DMS153 treated with DMSO at 0.1 percent for 48 hours (cell line): ENCODE measurements around the gene FBXW4.
"Not testable (repeated sequence)": the region's sequence is repeated elsewhere in the genome, so short reads cannot be mapped to it uniquely, and the experiment has no call there.

Experiments used
- DNase-seq: peaks from one replicate; lab custom pipeline; 2025; ENCODE audit not compliant: unreplicated experiment; lab: John Stamatoyannopoulos, UW

FBXW4 gene

DNA sequence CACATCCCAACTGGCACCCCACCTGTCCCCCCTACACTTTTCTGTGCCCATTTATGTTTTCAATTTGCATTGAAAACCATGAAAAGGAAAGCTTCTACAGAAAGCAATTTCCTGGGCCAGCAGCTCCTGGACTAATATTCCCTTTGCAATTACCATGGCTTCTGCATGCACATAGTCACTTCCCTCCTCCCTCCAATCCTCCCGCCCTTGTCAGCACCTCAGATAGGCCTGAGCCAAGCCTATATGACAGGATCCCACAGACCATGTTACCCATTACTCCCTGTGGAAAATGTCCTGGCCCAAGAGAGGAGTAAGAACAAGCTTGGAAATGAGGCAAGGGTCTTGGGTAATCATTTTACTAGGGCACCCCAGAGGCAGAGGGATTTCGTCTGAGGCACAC, 38.1 kb downstream of the FBXW4 start:
- DNase-seq: no peak

DNA sequence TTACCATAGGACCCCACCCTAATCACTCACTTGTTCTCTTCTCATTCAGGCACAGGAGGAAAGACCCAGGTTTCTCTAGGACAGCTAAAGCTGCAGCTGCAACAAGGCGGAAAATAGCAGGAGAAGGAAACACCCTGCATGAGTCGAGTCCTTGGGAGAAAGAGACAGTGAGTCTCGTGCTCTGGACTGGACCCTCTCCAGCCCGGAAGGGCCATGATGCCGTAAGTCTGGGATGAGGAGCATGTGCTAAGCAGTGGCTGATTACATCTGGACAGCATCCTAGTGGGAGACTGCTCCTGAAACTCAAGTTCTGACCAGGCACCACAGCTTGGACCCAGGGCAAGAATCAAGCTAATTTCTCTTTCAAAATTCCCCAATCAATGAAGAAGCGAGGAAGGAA, 39.4 kb downstream of the FBXW4 start:
- DNase-seq: no peak

DNA sequence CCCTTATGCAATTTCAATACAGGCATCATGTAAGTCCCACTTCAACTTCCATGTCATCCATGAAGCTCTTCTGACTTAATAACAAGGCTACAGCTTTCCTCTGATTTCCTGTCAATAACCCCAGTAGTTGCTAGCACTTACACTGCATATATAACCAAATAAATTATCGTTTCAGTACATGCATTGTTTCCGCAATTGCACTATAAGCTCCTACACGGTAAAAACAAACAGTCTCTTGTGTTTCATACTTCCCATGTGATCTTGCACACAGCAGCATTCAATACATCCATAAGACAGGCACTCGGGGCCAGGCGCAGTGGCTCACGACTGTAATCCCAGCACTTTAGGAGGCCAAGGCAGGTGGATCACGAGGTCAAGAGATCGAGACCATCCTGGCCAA, 41.4 kb downstream of the FBXW4 start:
- no peak for DNase-seq

DNA sequence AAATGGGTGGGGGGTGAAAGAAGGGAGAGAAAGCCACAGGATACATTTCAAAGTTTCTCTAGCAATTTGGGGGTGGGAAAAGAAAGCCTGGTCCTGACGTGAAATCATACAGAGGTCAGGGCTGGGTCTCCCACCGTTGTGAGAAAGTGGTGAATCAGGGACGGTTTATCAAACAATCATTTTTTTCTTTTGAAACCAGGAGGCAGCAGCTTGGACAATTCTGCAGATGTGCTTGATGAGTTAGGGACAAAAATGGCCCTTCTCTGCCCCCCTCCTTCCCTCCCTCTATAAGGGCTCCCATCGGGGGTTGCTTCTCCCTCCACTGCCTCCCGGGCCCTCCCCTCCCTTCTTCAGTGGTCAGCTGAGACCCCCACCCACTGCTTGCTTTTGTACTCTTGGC, 43.6 kb downstream of the FBXW4 start:
- DNase-seq: no peak

DNA sequence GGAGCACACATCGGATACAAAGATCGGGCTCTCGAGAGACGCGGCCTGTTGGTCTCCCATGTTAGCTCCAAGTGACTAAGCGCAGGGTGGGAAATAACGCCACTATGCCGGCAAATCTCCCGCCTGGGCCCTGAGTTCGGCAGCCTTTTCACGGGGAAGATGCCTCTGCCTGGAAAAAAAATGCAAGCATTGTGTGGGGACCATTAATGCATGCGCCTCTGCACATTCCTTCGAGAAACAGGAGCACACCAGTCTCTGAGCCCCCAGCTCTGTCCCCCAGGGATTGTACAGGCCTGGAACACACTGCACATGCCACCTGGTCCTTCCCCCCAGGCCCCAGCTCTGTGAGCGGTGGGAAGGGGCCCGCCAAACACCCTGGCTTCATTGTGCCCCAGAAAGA, 44.1 kb downstream of the FBXW4 start:
- DNase-seq: no peak

DNA sequence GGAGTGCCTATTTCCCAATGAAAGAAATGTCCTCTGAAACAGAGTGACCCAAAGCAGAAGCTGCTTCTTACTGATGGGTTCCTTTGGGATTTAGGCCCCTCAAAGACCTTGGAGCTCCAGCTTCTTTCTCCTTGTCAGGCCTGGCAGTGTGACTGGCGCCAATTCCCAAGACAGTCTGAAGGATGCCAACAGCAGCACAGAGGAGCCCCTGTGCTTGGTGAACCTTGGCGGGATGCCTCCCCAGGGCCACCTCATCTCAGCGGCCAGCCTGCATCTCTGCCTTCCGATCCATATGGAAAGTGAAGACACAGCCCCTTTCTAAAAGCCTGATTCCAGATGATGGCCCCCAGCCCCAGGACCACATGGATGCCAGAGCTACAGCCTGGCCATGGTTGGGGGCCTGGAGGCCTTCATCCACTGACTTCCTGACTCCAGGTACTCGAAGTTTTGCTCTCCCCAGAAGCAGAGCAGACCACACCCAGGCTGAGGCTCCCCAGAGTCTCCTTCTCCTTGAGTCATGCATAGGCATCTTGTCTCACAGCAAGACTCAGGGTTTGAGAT, 45.4 kb downstream of the FBXW4 start:
- DNase-seq: no peak

DNA sequence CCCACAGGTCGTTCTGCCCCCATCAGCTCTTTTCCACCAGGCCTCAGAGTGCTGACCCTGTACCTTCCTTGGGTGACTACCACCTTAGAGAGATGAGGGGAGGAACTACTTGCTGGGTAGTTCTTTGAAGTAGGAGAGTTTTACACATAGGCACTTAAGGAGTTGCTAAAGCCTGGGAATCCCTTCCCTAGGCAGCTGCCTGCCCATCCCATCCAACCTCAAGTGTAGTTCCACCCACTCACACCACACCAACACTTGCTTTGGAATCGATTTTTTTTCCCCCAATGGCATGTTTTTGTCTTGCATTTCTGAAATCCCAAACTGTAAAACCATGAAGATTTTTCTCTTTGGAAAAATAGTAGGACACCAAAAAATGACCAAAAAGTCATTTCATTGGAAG, 47.7 kb downstream of the FBXW4 start:
- DNase-seq: no peak

DNA sequence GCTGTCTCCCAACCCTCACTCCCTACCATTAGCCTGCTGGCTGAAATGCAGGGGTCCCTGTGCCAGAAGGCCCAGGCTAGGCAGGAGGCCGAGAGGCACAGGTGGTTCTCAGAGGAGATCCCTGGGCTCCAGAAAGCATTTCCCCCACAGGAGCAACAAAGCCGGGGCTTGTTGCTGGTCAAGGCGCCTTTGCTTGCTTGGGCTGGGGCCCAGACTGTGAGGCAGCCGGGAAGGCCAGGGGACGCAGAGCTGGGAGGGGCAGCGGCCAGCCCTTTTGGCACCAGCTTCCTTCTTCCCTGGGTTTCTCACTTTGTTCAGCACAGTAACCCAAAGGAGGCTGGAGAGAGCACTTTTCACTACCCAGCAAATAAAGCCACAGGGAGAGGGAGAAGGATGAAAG, 48.6 kb downstream of the FBXW4 start:
- no peak for DNase-seq

DNA sequence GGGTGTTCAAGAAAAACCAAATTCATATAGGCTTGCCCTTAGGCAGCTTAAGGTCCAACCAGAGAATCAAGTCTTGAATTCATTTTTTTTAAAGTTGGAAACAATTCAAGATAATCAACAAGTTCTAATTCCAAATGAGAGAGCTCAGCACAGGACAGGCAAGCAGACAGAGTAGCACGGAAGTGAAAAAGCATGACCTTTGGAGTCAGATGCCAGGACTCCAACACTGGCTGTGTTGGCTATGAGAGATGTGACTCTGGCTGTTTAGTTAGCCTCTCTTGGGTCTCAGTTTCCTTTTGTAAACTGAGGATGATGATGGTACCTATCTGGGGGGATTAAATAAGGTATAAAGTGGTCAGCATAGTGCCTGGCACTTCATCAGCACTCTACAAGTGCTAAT, 49.3 kb downstream of the FBXW4 start:
- no peak for DNase-seq

DNA sequence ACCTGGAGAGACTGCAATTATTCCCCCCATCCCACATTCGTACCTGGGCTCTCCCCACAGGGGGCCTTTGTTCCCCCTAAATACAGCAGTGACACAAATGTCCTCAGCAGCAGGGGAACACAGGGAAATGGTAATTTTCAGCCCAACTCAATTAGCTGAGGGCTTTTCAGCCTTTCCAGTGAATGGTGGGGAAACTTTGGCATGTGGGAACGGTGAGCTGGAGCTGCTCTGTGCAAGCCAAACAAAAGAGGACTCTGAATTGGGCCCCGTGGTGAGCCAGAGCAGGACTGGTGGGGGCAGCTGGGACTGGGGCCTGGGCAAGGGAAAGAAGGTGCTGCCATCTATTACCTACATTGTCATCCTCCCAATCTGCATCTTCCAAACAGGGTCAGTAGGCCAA, 51.0 kb downstream of the FBXW4 start:
- no peak for DNase-seq

DNA sequence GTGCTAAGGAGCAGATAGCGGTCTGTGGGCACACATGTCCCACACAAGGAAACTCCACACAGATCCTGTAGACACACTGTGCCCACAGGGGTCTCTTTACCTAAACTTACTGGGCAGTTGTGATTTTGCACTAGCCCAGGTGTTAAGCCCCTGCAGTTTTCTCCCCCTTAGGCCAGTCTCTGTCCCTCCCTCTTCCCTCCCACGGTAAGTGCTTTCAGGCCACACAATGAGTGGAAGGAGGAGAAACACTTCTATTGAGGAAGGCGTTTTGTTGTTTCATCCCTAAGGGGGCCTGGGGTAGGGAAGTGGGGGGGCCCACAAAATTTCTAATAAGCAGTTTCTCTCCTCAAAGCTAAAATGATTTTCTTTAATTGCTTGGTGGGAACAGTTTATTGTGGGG, 51.4 kb downstream of the FBXW4 start:
- DNase-seq: no peak

DNA sequence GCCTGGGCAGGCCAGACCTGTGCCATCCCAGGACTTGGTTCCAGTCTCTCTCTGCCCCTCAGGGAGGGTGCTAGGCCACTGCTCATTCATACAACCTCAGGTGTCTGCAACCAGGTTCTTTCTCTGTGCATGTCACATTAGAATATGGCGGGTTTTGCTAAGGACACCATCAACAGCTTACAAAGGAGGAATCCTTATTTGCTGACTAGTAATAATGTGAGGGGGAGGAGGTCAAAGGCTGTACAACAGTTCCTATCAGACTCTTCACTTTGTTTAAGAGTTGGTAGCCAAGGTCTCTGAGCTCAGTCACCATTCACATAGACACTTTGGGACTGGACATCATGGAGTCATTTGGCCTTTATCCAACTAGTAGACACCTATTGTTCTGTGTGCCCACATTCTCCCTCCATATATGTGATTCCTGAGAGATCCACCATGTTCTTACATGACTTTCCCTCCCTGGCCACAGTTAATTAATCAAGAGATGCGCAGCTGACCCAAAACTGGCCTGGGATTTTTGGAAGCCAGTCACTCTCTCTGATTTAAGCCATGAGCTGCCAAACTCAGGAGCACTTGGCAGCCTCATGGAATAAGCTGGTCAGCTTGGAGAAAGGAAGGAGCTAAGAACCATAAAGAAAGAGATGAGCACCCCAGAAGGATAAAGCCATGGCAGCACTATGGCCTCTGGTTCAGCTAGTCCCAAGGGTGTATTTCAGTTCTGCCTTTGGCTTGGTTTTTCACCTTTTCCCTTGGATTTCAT, 55.6 kb downstream of the FBXW4 start:
- no peak for DNase-seq

DNA sequence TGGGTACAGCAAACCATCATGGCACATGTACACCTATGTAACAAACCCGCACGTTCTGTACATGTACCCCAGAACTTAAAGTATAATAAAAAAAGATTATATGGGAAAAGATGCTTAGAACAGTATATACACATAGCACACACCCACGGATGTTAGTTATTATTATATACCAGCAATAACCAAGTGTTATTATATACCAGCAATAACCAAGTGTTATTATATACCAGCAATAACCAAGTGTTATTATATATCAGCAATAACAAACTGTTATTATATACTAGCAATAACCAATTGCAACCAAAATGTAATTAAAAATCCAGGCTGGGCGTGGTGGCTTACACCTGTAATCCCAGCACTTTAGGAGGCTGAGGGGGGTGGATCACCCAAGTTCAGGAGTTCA, 61.5 kb downstream of the FBXW4 start:
- DNase-seq: not testable (repeated sequence)

DNA sequence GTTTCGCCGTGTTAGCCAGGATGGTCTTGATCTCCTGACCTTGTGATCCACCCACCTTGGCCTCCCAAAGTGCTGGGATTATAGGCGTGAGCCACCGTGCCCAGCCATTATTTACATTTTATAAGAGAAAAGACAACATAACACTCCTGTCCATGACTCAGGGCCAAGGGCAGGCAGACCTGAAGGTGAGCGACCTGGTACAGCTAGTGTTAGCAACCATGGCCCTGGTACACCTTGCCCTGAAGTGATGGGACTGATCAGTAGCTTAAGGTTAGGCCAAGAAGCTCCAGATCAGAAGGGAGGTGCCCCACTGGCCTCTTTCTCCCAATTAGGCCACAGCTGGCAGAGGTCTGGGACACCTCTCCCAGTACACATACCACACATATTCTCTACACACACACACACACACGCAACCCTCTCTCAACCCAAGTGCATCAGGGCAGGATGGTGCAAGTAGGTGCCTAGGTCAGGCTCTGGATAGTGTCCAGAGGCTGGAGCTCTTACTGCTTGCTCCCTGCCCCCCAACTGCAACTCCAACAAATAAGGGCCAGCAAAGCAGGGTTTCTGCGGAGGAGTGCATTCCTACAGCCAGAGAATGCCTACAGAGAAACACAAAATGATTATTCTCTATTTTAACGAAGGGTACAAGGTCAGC, 63.0 kb downstream of the FBXW4 start:
- no peak for DNase-seq

DNA sequence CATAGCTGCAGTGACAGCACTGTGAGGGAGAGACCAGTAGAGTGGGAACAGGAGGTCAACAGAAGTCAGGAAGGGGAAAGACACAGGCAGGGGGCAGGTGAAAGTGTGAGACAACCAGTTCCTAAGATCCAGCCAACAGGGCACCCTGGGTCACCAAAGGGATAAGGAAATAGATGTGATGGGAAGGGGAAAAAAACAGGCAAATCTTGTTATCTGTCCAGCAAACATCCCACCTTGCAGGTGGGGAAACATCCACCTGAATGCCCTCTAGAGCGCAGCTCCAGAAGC, 64.4 kb downstream of the FBXW4 start:
- DNase-seq: no peak

DNA sequence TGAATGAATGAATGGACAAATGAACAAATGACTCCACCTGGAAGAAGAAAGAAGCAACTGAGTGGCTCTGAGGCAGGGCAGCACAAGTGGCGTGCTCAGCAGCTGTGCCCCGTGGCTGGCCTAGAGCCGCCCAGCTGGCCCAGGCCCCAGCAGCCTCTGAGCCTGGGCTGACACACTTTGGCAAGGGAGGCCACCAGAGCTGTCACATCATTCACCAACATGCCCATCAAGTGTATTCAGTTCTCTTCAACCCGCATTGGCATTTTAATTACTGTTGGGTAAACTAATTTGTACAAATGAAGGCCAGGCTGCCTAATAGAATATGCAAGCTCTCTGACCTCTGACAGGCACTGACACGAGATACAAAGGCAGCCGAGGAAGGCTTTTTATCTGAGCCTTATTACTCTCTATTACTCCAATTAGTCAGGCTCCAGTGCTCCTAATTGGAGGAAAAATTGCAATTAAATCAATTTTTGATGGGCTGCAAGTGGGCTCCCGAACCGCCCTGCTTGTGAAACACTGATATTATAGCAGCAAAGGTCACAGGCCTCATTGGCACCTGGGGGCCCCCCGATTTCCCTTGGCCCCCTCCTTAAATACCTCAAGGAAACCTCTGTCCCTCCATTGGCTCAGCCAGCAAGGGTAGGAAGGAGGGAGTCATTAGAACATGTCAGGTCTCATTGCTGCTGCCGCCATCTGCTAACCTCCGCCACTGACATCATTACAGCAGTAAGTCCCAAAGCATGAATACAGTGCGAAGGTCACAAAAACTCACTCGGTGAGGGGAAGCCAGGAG, 64.9 kb downstream of the FBXW4 start:
- DNase-seq: no peak

DNA sequence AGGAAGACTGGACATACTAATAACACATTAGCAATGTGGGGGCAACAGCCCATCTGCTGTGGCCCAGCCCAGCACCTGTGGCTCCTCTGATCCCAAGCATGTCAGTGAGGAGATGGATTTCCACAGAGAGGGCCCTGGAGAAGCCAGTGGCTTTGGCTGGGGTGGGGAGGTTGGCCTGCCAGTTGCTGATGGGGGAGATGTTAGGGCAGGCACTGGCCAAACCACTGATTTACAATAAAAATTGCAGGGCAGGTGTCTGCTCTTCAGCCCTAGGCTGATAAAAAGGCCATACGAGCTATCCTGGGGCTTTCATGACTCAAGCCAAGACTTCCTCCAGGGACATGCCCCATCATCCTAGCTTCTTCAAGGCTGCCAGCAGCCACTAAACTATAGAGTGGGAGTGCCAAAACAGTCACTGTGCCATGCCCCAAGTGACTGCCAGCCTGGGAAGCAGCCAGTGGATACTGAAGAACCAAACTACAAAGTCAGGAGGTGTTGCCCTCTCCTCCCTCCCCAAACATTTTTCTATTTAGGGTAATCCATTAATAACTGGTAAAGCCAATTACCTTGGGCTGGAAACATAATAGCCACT, 69.1 kb downstream of the FBXW4 start:
- DNase-seq: no peak

DNA sequence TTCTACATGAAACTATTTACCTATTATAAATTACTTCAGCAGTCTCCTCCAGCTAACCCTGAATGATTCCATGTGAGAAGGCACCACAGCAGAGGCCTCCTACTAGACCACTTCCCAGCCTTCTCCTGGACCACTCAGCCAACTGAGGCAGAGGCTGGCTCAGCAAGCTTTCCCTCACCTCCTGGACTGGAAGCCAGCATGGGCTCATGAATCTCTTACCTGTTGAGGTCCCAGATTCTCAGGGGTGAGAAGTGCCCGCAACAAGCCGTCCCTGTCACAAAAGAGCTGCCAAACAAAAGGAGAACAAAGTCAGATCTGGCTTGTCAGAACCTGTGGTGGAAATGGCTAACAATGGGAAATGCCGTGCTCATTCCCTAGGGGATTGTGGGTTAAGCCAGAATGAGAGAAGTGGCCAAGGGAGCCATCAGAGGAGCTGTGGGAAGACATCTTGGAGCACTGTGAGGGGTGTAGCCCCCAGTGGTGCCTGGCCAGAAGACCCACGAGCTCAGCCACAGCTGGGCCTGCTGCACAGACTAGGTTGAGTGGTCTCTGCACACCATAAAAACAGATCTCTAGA, 70.4 kb downstream of the FBXW4 start:
- DNase-seq: no peak

DNA sequence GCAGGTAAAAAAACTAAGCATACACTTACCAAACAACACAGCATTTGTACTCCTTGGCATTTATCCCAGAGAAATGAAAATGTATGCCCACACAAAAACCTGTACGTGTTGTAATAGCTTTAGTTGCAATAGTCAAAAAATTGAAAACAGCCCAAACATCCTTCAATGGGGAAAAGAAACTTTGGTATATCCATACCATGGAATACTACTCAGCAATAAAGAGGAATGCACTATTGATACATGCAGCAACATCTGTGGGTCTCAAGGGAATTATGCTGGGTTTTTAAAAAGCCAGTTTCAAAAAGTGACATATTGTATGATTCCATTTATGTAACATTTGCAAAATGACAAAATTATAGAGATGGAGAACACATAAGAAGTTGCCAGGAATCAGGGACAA, 71.4 kb downstream of the FBXW4 start:
- no peak for DNase-seq

DNA sequence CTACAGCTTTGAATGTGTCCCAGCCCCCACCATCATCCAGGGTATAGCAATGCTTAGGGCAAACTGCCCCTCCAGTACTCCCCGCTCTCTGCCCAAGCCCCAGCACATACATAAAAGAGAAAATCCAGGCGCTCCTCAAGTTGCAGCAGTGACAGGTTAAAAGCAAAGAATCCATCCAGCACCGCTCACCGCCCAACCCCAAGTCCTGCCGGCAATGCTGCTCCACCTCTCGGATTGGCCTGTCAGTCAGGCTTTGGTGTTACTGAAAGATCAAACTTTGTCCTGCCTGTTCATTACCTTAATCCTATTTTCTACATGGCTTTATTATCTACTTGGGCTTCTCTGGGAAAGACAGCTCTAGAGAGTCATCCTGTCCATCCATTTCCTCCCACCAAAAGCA, 75.0 kb downstream of the FBXW4 start:
- DNase-seq: no peak

DNA sequence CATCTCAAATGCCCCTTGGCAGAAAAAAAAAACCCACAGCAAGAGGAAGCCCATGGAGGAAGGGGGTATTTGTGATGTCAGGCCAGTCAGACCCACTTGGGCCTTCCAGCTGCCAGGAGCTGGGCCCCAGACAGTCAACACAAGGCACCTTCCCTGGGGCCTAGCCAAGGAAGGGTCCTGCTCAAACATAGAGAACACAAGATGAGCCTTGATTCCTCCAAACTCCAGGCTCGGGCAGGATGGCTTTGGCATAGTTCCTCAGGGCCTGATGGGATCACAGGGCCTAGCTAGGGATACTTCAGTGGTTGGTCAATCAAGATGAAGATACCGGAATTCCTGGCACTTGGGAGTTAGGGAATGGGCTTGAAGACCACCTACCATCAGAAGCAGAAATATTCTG, 76.1 kb downstream of the FBXW4 start:
- no peak for DNase-seq
